Stimulated activated CD4-positive, alpha-beta T cell treated with anti-CD3 and anti-CD28 coated beads, Interleukin-4, amount 100 ng/mL, for 4 hours (primary cell): ENCODE results near the gene SYTL3.
"Not testable (repeated sequence)": the region's sequence is repeated elsewhere in the genome, so short reads cannot be mapped to it uniquely, and the experiment has no call there.

Experiments used
- DNase-seq, 2 experiments: peaks; one replicate each; pipeline ENCODE4 v3.0.0-alpha.2; 2020

SYTL3 gene

DNA sequence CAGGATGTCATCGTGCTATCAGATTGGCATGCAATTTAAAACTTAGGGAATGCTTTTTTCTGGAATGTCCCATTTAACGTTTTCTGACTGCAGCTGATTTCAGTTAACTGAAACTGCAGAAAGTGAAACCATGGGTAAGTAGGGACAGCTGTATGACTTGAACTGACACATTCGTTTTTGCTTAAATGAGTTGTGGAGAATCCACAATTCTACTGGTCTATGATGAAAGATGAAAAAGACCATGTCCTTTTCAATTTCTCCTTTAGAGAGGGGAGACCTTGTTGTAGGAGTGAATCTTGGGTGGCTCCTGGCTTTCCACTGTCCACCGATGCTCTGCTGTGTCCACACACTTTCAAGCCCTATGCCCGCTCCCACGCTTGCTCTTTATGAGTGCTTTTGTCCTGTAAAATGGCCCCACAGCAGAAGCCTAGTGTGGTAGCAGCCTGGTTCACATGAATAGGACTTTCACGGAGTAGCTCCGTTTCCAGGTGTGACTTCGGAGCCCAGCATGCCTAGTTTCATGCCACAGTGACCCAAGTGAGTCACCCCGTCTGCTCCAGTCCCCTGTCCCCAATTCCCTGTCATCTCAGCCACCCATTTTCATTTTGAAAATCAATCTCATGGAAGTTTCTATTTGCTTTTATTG lies 27.2 kb upstream of the SYTL3 start:
- DNase-seq: no peak

DNA sequence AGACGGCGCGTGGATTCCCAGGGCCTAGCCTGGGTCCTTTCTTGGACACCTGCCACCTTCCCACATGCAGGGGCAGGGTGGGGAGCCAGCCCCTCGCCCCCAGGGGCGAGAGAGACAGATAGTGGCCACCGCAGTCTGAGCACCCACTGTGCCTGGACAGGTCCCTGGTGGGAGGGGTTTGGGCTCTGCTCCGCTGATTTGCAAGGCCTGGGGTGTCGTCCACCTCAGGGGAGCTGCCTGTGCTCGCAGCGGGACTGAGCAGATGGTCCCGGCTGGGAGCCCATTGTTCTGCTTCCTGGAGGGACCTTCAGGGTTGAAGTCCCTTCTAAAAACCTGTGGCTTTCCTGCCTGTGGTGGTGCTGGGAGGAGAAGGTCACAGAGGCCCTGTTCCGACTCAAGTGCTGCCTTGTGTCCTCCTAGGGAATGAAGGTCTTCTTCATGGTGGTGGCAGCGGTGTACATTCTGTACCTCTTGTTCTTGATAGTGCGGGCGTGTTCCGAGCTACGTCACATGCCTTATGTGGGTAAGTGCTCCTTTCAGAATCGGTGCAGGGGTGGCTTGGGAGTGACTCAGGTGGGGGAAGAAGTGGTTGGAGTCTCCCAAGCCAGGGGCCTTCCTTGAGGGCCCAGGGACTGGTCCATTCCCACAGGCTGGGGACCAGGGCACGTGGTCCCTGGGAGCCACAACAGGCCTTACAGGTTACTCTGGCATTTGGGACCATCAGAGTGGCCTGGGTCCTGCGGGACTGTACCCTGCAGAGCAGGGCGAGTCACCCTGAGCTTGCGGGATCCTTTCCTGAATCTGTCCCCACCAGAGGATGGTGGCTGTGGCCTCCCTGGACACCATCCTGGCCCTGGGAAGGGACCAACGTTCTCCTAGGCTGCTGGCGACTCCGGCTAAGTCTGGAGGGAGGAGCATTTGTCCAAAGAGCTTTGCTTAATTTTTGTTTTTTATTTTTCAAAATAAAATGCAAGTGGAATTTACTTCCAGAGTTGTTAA lies 24.9 kb upstream of the SYTL3 start:
- DNase-seq: no peak

DNA sequence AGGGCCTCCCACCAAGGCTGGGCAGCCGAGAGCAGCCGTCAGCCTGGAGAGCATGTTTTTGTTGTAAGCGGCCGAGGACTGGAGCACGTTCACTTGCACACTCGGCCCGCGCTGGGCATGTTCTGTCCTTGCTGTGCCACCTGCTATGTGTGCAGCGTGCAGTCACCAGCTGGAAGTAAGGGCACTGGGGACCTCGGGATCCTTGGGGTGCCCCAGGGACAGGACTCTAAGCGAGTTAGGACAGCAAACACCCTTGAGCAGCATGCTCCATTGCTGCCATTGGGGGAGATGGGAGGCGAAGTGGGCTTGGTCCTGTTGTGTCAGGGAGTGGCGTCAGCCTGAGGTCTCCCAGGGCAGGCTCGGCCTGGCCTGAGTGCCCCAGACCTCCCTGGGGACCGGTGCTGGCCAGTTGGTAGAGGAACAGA lies 24.0 kb upstream of the SYTL3 start:
- DNase-seq: no peak

DNA sequence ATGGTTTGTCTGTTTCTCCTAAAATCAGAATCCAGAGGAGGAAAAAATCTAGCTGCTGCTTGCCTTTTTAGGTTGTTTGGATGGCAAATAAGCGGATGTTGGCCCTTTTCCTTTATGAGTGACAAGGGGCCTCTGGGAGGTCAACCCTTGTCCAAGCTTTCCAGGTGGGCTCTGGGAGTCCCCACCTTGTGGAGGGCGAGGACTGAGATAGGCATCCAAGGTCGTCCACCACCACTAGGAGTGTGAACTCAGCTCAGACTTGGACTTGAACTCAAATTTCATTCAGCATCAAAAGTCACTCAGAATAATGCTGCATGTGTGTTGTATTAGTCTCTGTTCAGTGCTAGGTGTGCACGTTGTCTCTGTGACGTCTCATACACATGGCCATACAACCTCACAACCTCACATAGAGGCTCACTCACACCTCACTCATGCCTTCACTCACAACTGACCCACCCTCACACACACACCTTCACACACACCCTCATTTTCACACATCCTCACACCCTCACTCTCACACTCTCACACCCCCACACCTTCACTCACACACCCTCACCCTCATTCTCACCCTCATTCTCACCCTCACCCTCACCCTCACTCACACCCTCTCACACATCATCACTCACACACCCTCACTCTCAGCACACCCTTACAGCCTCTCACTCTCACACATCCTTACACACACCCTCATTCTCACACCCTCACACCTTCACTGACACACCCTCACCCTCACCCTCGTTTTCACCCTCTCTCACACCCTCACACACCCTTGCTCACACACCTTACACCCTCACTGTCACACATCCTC lies 23.3 kb upstream of the SYTL3 start:
- no peak for DNase-seq

DNA sequence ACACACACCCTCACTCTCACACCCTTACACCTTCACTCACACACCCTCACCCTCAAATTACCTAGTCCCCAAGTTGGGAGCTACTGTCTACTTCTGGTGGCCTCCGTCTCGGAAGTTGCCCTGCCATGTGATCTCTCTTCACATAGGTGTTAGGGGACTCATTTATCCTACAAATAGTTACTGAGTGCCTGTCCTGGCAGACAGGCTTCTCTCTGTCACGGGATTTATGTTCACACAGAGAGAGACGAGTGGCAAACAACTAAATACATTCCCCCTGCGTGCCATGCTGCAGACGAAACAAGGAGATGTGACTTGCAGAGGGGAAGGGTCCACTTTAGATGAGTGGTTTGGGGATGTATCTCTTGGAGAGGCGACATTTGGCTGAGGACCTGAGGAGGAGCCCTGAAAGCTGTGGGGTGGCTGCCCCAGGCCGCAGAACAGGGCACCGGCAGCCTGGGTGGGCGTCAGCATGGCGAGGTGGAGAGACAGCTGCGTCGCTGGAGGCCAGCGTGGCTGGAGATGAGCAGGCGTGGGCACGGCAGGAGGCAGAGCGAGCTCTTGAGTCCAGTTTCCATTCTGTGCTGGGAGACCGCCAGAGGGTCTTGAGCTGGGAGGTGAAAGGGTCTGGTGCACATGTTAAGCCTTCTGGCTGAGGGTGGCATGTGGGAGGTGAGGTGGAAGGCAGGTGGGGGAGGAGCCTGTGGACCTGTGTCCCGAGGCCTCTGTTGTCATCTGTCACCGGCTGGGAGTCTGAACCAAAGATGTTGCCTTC lies 22.5 kb upstream of the SYTL3 start:
- DNase-seq: no peak

DNA sequence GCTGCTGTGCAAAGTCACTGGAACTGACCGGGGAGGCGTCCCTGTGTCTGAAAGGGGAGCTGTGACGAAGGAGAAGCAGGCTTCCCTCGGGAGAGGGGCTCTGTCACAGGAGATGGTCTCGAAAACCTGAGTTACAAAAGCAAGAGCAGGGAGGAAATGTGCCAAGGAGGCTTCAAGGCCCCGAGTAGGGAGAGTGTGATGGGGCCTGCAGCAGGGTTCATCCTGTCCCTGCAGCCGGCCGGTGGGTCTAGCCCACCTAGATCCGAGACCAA lies 22.0 kb upstream of the SYTL3 start:
- no peak for DNase-seq

DNA sequence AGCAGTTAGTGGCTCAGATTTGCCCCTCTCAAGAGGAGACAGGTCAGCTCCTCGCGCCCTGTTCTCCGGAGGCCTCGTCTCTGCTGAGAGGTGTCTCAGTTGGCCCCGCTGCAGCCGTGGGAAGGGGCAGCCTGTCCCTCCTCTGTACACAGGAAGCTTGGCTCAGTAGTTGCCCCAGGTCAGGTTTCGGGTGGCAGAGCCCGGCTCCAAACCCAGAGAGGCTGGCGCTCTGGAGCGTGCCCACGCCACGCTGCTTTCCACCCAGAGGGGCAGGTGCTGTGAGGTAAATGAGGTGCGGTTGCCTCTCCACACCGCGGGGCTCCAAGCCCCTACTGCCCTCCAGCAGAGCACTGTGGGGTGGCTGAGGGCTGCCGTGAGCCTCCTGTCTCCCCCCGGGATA lies 21.3 kb upstream of the SYTL3 start:
- DNase-seq: no peak

DNA sequence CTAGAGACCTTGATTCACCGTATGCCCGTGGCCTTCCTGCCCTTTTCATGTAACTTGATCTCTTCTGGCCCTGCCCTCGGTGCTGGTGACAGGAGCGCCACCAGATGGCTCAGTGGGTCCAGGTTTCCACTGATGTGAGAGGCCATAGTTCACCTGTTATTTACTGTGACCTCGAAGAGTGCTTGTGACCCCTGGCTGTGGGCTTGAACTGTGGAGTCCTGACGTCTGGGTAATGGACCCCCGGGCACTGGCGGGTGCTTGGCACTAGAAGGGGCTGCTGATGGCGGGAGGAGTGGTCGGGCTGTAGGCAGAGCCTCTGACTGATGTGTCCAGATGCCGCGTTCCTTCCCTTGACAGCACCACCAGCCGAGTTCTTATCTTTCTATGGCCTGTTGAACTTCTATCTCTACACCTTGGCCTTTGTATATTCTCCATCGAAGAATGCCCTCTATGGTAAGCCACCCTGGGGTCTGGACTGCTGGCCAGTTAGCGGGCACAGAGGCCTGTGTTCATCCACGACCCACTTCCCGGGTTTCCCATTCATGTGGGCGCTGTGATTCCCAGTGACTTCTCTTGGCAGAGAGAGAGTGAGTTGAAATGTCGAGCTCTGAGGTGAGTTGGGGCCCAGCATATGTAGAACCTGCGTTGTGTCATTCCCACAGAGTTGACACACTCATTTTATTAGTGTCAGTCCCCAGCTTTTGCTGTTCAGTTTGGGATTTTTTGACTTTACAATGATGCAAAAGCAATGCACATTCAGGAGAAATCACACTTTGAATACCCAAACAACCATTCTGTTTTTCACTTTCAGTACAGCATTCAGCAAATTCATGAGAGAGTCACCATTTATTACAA lies 20.3 kb upstream of the SYTL3 start:
- DNase-seq: no peak

DNA sequence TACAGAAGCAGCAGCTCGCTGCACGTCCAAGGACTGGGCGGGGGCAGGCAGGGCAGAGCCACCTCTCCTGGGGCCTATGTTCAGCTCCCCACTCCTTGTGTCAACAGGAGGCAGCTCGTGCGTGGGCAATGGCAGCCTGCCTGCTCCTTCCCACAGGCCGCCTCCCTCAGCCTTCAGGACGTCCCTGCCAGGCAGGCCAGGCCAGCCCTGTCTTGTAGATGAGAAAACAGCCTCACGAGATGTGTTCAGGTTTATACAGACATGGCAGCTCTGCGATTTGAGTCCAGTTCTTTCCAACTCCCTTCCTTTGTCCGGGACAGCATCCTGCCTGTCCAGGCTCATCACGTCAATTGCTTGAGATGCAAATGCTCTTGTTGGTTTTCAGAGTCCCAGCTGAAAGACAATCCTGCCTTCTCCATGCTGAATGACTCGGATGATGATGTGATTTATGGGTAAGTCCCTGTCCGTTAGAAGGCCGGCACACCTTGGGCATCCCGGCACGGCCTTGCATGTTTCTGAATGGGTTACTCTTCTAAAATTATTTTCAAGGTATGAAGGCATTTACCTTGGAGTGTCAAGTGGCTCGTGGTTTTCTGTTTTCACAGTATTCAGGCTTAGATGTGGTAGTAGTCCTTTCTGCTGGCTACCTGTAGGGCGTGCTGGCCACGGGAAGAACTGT lies 18.8 kb upstream of the SYTL3 start:
- no peak for DNase-seq

DNA sequence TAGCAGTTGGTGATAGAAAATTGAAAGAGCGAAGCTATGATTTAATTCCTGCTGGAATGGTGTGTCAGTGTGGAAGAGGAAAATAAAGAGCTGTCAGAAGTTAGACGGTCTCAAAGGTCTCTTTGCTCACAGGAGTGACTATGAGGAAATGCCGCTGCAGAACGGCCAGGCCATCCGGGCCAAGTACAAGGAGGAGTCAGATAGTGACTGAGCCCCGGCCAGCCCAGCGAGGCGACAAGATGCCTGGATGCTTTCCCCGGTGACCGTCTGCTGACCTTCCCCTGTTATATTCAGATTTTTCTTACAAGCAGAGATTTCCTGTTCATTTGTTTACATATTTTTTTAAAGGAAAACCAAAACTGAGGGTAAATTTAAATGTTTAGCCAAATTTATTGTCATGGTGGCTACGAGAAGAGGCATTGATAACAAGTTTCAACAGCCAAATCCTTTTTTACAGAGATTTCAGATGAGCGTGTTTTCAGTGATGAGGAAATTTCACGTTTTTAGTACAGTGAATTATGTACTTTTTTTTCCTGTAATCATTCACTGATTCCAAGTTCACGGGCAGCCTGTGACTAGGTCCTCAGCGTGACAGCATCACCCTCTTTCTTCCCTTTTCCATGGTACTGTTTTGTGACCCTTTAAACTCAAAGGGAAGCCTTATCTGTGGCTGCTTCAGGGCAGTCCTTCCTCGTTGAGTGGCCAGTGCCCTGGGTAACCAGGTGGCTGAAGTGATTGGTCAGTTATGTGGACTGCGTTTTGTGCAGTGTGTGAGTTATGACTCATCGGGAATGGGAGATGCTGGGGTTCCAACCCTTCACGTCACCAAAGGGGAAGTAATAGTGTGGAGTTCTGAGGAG lies 17.9 kb upstream of the SYTL3 start:
- DNase-seq: no peak

DNA sequence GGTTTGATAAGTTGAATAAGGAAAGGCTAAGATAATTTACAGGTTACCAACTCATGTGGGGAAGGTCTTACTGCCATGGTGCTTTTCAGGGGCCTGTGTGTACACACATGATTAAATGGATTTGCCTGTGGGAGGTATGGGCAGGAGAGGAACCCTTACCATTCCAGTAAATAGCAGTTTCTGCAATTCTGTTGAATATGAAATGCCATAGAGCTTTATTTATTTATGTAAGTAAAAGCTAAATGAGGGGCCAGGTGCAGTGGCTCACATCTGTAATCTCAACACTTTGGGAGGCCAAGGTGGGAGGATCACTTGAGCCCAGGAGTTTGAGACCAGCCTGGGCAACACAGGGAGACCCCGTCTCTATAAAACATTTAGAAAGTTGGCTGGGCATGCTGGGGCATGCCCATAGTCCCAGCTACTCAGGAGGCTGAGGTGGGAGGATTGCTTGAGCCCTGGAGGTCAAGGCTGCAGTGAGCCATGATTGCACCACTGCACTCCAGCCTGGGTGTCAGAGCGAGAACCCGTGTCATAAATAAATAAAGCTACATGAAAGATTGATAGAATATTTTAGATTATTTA lies 17.2 kb upstream of the SYTL3 start:
- not testable (repeated sequence) for DNase-seq

DNA sequence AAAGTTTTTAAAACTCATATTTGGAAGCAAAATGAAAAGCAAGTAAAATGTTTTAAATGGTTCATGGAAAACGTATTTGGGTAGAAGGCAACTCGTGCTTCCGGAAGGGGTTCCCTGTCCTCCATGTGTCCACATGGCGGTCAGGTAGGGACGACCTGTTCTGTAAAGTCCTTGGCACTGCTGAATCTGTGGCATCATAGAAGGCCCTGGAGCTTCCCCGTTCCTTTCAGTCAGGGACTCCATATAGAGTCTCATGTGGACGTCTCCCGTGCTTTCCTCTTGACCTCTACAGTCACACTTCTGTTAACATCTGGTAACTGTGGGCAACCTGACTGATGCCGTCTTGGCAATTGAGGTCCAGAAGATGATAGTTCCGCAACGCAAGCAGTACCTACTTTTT lies 16.7 kb upstream of the SYTL3 start:
- no peak for DNase-seq

DNA sequence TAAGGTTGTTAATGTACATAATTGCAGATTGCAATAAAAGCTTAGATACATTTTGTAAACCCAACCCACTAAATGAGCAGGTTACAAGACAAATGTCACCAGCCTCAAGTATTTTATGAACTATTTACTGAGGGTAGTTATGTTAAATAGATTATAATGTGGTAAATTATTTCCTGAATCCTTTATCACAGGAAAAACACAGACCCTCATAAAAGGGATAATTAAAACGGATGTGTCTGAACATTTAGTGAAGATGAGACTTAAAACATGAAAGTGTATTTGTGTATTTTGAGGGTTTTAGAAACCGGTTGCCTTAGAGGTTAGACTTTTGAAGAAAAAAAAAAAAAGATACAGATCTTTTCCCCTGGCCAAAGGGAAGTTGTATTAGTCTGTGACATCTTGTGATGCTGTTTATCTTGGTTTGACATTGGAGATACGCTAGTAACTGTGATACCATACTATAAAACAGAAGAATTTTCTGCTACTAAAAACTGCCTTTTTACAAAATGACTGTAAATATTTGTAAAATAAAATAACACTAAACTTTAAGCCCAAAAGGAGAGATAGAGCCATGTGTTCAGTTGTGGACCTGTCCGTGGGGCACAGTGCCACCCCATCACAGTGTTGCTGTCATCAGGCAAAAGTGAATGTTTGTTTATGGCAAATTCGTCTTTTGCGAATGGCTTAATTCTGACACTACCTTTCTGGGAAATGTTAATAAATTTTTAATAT lies 15.0 kb upstream of the SYTL3 start:
- no peak for DNase-seq

DNA sequence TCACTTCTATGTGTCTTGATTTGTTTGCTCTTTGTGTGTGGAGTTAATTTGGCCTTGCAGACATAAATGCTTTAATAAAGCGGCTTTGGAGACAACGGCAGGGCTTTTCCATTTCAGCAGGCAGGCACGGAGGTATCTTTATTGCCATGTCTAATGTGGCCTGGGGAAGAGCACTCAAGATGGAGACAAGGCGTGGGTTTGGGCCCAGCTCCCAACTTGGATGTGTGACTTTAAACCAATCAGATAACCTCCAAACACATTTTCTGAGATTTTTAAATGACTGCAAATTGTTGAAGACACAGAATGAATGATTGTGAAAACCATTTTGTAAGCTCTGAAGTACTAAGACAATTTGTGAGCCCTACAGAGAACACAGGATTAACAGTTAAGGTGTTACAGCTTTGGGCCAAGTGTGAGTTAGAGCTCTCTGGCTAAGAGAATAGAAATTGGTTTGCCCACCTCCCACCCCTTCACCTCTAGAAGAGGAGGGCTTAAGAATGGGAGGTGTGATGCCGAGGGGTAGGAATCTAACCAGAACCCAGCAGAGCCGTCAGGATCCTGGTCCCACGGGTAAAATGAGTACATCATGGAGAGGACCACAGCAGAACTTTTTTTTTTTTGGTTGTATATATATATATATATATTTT lies 14.3 kb upstream of the SYTL3 start:
- DNase-seq: no peak

DNA sequence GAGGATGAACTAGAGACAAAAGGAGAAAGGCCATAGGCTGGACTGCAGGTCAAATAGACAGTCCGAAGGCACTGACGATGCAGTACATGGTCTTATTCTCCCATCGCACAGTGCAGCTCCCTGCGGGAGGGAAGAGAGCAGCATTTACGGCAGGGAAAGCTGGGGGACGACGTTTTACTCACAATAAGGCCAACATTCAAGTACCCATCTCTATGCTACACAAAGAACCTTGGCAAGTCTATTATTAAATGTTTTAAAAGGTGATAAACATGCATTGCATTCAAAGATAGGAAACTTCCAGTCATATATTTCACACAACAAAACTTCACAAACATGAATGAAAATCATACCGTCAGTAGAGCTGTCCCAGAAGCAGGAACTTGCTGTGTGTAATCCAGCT lies 13.1 kb upstream of the SYTL3 start:
- no peak for DNase-seq

DNA sequence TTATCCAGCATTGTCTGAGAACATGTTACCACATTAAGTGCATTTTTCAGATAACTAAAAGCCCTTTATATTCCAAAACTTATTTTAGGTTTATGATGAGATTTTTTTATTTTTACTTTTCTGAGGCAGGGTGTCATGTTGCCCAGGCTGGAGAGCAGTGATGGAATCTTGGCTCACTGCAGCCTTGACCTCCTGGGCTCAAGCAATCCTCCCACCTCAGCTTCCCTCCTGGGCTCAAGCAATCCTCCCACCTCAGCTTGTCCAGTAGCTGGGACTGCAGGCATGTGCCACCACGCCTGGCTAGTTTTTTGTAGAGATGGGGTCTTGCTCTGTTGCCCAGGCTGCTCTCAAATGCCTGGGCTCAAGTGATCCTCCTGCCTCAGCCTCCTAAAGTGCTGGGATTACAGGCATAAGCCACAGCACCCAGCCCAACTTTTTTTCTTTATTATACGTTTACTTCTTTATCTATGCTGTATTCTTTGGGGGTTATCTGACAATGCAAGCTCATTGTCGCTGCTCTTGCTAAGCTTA lies 11.5 kb upstream of the SYTL3 start:
- no peak for DNase-seq

DNA sequence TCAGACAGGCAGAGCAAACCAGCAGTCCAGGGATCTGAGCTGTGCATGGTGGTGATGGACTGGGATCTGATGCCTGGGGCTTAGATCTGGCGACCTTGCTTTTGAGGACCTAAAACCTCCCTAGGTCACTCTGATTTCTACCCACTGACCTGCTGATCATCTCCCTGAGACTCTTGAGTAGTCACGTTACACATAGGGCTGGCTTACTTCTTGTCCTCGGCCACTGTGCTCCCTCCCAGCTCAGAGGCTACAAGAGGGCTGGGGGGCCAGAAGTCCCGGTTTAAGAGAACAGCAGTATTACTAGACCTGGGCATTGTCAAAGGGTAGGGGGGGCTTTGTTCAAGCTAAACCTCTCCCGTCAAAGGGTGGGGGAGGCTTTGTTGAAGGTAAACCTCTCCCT lies 10.8 kb upstream of the SYTL3 start:
- DNase-seq: no peak

DNA sequence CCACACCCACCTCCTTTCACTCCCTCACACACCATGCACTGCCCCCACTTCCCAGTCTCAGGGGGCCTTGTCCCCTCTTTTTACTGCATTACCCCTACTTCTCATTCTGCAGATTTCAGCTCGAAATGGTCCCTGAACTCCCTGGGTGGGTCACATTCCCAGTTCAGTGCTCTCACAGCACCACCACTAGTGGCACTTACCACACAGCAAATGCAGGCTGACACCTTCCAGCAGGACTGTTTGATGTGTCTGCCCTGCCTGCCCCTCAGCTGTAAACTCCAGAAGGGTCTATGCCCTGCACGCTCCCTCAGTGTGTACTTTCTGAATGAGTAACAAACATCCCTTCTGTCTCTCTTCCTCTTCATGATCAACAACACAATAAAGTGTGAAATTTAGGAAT lies 9.3 kb upstream of the SYTL3 start:
- no peak for DNase-seq
